ENCODE data around the gene DBF4. TPM values are rescaled to one million over a fixed set of nuclear protein-coding genes. Genes with fewer than 3 reads are reported as not detected.
A peak's percentile ranks its signal among the peaks of the same experiment; 100 is the strongest.

The DBF4 gene
- total and polyA plus RNA-seq, 2 donors (not counting 1 experiment from before 2014, with no cell fraction given), result 5.5 to 13.9 TPM

DNA sequence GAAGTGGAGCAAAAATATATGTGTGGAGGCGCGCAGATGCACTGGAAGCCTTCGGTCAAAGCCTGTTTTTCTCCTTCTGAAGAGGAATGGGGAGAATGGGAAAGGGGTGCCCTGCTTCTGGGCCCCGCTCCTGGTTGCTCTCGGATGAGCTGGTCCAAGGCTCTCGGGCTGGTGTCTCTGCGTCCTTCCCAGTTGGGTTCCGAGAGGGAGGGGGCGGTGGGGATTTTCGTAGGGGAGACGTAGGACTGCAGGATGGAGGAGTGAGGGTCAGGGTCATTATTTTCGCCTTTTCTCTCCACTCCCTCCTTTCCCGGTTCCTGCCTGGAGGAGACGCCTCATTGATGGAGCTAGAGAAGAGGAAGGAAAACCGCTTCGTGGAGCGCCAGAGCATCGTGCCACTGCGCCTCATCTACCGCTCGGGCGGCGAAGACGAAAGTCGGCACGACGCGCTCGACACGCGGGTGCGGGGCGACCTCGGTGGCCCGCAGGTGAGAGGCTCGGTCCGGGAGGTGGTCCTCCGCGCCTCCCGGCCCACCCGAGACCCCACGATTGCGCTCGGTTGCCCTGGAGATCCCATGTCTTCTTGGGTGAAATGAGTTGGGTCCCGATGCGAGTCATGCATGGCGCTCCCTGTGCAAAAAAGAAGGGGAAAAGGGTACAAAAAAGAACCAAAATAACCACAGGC is 58.5 kb downstream of the DBF4 start:
- H3K9ac ChIP-seq (ENCODE audit: insufficient read depth, low read length), result no peak overlapping the region
- H3K27ac ChIP-seq (ENCODE audit: insufficient read depth, low read length), result no peak overlapping the region
- peak; percentile 23 to 27 for DNase-seq (ENCODE audit: low read depth in 2 of 2)

GRCh38 chr7:87935384-87935706 is 59.1 kb downstream of the DBF4 start:
- Histone ChIP-seq H3K4me2 (ENCODE audit: extremely low read depth, insufficient read depth, low read length) (peak overlapping the region; percentile 86), H3K36me3 (ENCODE audit: control insufficient read depth, insufficient read depth, low read length) (no peaks in the 10 kb centered on the region), H2AFZ (ENCODE audit: low read length) (no peak overlapping the region), H3K9ac (ENCODE audit: insufficient read depth, low read length) (no peak overlapping the region), H3K79me2 (ENCODE audit: control insufficient read depth, insufficient read depth, low read length) (no peaks in the 10 kb centered on the region), H4K20me1 (ENCODE audit: control insufficient read depth, extremely low read depth, insufficient read depth, low read length) (no peaks in the 10 kb centered on the region), H3K4me3 (replicated peaks in 1 of 4; ENCODE audit: control extremely low read depth in 1 of 4, insufficient read depth in 1 of 4, low read depth in 3 of 4, low read length in 4 of 4) (peak overlapping the region in 3 of 4 experiments; percentile 57 to 73 (median 62)), H3K27me3 (ENCODE audit: control insufficient read depth, insufficient read depth, low read length) (peaks cover 2% of the 10 kb centered on the region), H3K9me3 (ENCODE audit: control insufficient read depth, insufficient read depth, low read depth, low read length) (no peaks in the 10 kb centered on the region), H3K27ac (ENCODE audit: insufficient read depth, low read length) (no peak overlapping the region), H3K4me1 (ENCODE audit: control insufficient read depth, extremely low read depth, insufficient read depth, low read length) (no peaks in the 10 kb centered on the region)
- no peak for DNase-seq (ENCODE audit: low read depth in 2 of 2)
- no peak for TF ChIP-seq EZH2 (IDR thresholded peaks at IDR 0.05; ENCODE audit: low read length, missing control alignments)
- TF ChIP-seq, protein P1, sequence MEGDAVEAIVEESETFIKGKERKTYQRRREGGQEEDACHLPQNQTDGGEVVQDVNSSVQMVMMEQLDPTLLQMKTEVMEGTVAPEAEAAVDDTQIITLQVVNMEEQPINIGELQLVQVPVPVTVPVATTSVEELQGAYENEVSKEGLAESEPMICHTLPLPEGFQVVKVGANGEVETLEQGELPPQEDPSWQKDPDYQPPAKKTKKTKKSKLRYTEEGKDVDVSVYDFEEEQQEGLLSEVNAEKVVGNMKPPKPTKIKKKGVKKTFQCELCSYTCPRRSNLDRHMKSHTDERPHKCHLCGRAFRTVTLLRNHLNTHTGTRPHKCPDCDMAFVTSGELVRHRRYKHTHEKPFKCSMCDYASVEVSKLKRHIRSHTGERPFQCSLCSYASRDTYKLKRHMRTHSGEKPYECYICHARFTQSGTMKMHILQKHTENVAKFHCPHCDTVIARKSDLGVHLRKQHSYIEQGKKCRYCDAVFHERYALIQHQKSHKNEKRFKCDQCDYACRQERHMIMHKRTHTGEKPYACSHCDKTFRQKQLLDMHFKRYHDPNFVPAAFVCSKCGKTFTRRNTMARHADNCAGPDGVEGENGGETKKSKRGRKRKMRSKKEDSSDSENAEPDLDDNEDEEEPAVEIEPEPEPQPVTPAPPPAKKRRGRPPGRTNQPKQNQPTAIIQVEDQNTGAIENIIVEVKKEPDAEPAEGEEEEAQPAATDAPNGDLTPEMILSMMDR (conservative IDR thresholded peaks at IDR 0.05 in 1 of 2, IDR thresholded peaks at IDR 0.05 in 1 of 2; ENCODE audit: low read depth in 1 of 2, low read length in 2 of 2), result no peak

More for the DNA sequence above, 58.5 kb downstream of the DBF4 start:
- H2AFZ ChIP-seq (ENCODE audit: low read length), result peak overlapping the region; percentile 82
- no peaks in the 10 kb centered on the region for H3K36me3 ChIP-seq (ENCODE audit: control insufficient read depth, insufficient read depth, low read length)
- TF ChIP-seq, protein P1 (conservative IDR thresholded peaks at IDR 0.05 in 1 of 2, IDR thresholded peaks at IDR 0.05 in 1 of 2; ENCODE audit: low read depth in 1 of 2, low read length in 2 of 2), result no peak
- peak; percentile 41 for TF ChIP-seq EZH2 (IDR thresholded peaks at IDR 0.05; ENCODE audit: low read length, missing control alignments)
- no peaks in the 10 kb centered on the region for H3K9me3 ChIP-seq (ENCODE audit: control insufficient read depth, insufficient read depth, low read depth, low read length)
- H4K20me1 ChIP-seq (ENCODE audit: control insufficient read depth, extremely low read depth, insufficient read depth, low read length), result no peaks in the 10 kb centered on the region
- no peaks in the 10 kb centered on the region for H3K79me2 ChIP-seq (ENCODE audit: control insufficient read depth, insufficient read depth, low read length)
- H3K4me3 ChIP-seq (replicated peaks in 1 of 4; ENCODE audit: control extremely low read depth in 1 of 4, insufficient read depth in 1 of 4, low read depth in 3 of 4, low read length in 4 of 4), result peak overlapping the region; percentile 50 to 73 (median 60)
- H3K4me1 ChIP-seq (ENCODE audit: control insufficient read depth, extremely low read depth, insufficient read depth, low read length), result no peaks in the 10 kb centered on the region
- peaks cover 2% of the 10 kb centered on the region for H3K27me3 ChIP-seq (ENCODE audit: control insufficient read depth, insufficient read depth, low read length)
- peak overlapping the region; percentile 86 for H3K4me2 ChIP-seq (ENCODE audit: extremely low read depth, insufficient read depth, low read length)

DNA sequence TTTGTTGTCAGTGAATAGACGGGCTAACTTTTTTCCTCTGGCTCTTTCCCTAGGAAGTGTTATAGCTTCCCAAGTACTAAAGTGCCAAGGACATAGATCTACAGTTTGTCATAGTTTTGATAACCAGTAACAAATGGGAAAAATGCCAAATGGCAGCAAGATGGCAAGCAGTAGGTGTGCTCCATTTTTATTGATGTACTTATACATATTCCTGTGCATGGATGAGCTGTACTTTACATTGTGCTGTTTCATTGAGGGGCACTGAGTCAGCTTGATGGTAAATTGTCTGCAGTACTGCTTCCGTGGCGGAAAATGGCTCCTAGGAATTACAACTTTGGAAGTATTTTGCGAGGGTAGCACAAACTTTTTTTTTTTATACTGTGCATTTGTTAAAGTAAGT is 64.8 kb downstream of the DBF4 start:
- no peak overlapping the region for H3K4me3 ChIP-seq (replicated peaks in 1 of 4; ENCODE audit: control extremely low read depth in 1 of 4, insufficient read depth in 1 of 4, low read depth in 3 of 4, low read length in 4 of 4)
- TF ChIP-seq, protein P1 (conservative IDR thresholded peaks at IDR 0.05 in 1 of 2, IDR thresholded peaks at IDR 0.05 in 1 of 2; ENCODE audit: low read depth in 1 of 2, low read length in 2 of 2), result no peak
- no peak for TF ChIP-seq EZH2 (IDR thresholded peaks at IDR 0.05; ENCODE audit: low read length, missing control alignments)

More for the DNA sequence above, 64.8 kb downstream of the DBF4 start:
- no peaks in the 10 kb centered on the region for H3K27me3 ChIP-seq (ENCODE audit: control insufficient read depth, insufficient read depth, low read length)
- no peak overlapping the region for H3K27ac ChIP-seq (ENCODE audit: insufficient read depth, low read length)
- H3K79me2 ChIP-seq (ENCODE audit: control insufficient read depth, insufficient read depth, low read length), result no peaks in the 10 kb centered on the region
- no peaks in the 10 kb centered on the region for H3K9me3 ChIP-seq (ENCODE audit: control insufficient read depth, insufficient read depth, low read depth, low read length)
- DNase-seq (ENCODE audit: low read depth in 2 of 2), result no peak
- H3K4me2 ChIP-seq (ENCODE audit: extremely low read depth, insufficient read depth, low read length), result no peak overlapping the region
- H3K9ac ChIP-seq (ENCODE audit: insufficient read depth, low read length), result no peak overlapping the region
- H3K4me1 ChIP-seq (ENCODE audit: control insufficient read depth, extremely low read depth, insufficient read depth, low read length), result no peaks in the 10 kb centered on the region
- H2AFZ ChIP-seq (ENCODE audit: low read length), result no peak overlapping the region
- no peaks in the 10 kb centered on the region for H3K36me3 ChIP-seq (ENCODE audit: control insufficient read depth, insufficient read depth, low read length)
- H4K20me1 ChIP-seq (ENCODE audit: control insufficient read depth, extremely low read depth, insufficient read depth, low read length), result no peaks in the 10 kb centered on the region
